HG03571 (cell line): Measurements from ENCODE around the gene NRIP2.

Experiments
- ATAC-seq: cut with Tn5 transposase; IDR thresholded peaks from one replicate; pipeline ENCODE4 v1.9.1; 2021; ENCODE audit not compliant: unreplicated experiment

The NRIP2 gene

GRCh38 chr12:2851931-2852330 is 17.1 kb upstream of the NRIP2 start:
- ATAC-seq = no peak

- ATAC-seq = no peak
These were observed 10.4 kb upstream of the NRIP2 start for GRCh38 chr12:2845280-2845679.

- ATAC-seq = no peak
These were observed 10.0 kb upstream of the NRIP2 start for GRCh38 chr12:2844786-2845185.

GRCh38 chr12:2842948-2843347 is 8.1 kb upstream of the NRIP2 start:
- no peak for ATAC-seq

GRCh38 chr12:2841056-2841650 is 6.3 kb upstream of the NRIP2 start:
- ATAC-seq = no peak

- ATAC-seq = no peak
These were observed 1.7 kb upstream of the NRIP2 start for GRCh38 chr12:2836574-2836973.

GRCh38 chr12:2835691-2836403 is 1.0 kb upstream of the NRIP2 start:
- no peak for ATAC-seq

- ATAC-seq = no peak
These were observed 1.0 kb downstream of the NRIP2 start for GRCh38 chr12:2833810-2834209.

GRCh38 chr12:2833327-2833726 is 1.5 kb downstream of the NRIP2 start:
- ATAC-seq = no peak

- ATAC-seq = no peak
These were observed 2.2 kb downstream of the NRIP2 start for GRCh38 chr12:2832550-2833127.

- no peak for ATAC-seq
These were observed 5.6 kb downstream of the NRIP2 start for GRCh38 chr12:2829275-2829674.

- ATAC-seq = no peak
These were observed 7.9 kb downstream of the NRIP2 start for GRCh38 chr12:2826721-2827515.

- ATAC-seq = no peak
These were observed 8.8 kb downstream of the NRIP2 start for GRCh38 chr12:2826036-2826435.

GRCh38 chr12:2825132-2825531 is 9.7 kb downstream of the NRIP2 start:
- ATAC-seq = no peak

- ATAC-seq = no peak
These were observed 10.3 kb downstream of the NRIP2 start for GRCh38 chr12:2824541-2824940.

GRCh38 chr12:2823483-2823882 is 11.4 kb downstream of the NRIP2 start:
- ATAC-seq = no peak

GRCh38 chr12:2820432-2820831 is 14.4 kb downstream of the NRIP2 start:
- no peak for ATAC-seq

GRCh38 chr12:2819810-2820209 is 15.0 kb downstream of the NRIP2 start:
- no peak for ATAC-seq

- ATAC-seq = no peak
These were observed 21.3 kb downstream of the NRIP2 start for GRCh38 chr12:2813214-2814185.
